GM12865 (cell line): ENCODE data around the gene RAPGEF5.
A peak's percentile ranks its signal among the peaks of the same experiment; 100 is the strongest.

Source experiments
- DNase-seq: peaks from one replicate; pipeline ENCODE4 v3.0.0; 2010; ENCODE audit warnings: low read depth
- H3K4me3 ChIP-seq: 2 replicates; pipeline ENCODE4 v1.5.1; 2011; ENCODE audit warnings: mild to moderate bottlenecking, low read depth, low read length, control low read depth
- TF ChIP-seq, protein P1 (sequence below): IDR thresholded peaks from 2 replicates; pipeline ENCODE4 v1.5.1; 2011; ENCODE audit warnings: low read length, control low read depth, low read depth, inconsistent platforms; ENCODE audit not compliant: insufficient read depth; ENCODE audit errors: missing control alignments

Gene RAPGEF5

DNA sequence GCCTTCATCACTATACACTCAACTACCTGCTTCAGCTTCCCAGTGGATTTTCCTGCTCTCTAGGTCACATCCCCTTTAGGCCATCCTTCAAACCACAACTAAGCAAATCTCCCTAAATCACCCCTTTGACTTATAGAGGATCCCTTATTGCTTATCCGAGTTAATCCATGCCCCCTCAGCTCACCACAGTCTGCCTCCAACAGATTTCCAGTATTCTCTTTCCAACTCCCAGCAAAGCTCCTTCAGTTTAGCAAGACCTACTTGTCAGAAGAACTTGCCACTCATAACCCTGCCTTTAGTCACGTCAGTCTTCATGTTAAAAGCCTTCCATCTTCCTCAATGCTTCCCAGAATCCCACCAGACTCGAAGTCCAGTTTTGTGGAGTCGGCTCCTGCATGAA lies 38.6 kb downstream of the RAPGEF5 start:
- no peak for DNase-seq
- H3K4me3 ChIP-seq = no peak overlapping the region
- TF ChIP-seq, protein P1, sequence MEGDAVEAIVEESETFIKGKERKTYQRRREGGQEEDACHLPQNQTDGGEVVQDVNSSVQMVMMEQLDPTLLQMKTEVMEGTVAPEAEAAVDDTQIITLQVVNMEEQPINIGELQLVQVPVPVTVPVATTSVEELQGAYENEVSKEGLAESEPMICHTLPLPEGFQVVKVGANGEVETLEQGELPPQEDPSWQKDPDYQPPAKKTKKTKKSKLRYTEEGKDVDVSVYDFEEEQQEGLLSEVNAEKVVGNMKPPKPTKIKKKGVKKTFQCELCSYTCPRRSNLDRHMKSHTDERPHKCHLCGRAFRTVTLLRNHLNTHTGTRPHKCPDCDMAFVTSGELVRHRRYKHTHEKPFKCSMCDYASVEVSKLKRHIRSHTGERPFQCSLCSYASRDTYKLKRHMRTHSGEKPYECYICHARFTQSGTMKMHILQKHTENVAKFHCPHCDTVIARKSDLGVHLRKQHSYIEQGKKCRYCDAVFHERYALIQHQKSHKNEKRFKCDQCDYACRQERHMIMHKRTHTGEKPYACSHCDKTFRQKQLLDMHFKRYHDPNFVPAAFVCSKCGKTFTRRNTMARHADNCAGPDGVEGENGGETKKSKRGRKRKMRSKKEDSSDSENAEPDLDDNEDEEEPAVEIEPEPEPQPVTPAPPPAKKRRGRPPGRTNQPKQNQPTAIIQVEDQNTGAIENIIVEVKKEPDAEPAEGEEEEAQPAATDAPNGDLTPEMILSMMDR = no peak

- H3K4me3 ChIP-seq = no peak overlapping the region
- DNase-seq = no peak
- TF ChIP-seq, protein P1 = no peak
These were observed 39.3 kb downstream of the RAPGEF5 start for GRCh38 chr7:22317632-22318031.

GRCh38 chr7:22316914-22317313 lies 40.0 kb downstream of the RAPGEF5 start:
- peak; percentile 20 for DNase-seq
- TF ChIP-seq, protein P1 = no peak
- no peak overlapping the region for H3K4me3 ChIP-seq

DNA sequence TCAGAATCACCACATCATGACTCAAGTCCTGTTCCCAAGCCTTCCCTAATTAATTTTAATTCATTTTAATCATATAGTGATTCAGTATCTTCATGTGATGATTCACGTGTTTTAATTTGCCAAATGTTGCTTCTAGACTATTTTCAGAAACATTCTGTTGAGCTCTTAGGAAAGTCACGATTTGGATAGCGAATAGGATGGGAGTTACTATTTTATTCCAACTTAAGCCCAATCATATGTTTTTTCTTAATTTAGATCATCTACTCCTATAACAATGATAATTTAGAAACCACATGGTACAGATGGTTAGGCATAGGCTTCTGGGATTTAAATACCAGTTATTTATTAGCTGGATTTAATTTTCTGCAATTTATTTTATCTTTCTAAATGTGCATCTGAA lies 49.1 kb downstream of the RAPGEF5 start:
- no peak for DNase-seq
- TF ChIP-seq, protein P1 = no peak
- no peak overlapping the region for H3K4me3 ChIP-seq

GRCh38 chr7:22305706-22306105 lies 51.2 kb downstream of the RAPGEF5 start:
- no peak for DNase-seq
- no peak overlapping the region for H3K4me3 ChIP-seq
- TF ChIP-seq, protein P1 = no peak

DNA sequence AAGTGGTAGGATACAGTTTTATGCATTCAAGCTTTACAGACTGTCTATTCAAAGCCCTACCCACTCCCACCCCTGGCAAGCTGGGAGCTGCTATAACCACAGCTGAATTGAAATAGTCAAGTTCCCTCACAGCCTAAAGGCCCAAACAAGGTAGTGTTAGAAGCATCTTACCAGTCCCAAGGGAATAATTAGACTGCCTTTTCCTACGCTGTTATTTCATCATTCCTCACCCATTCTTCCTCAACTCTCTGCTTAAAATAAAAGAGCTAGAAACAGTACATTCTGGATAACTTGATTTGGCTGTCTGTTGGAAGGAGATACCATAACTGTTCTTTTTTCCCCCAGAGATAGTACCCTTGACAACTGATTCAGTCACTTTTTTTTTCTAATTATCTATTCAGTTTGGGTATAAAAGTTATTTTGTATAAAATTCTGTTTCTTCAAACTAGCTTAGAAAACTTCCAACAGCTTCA lies 54.0 kb downstream of the RAPGEF5 start:
- no peak for DNase-seq
- H3K4me3 ChIP-seq = no peak overlapping the region
- TF ChIP-seq, protein P1 = no peak

DNA sequence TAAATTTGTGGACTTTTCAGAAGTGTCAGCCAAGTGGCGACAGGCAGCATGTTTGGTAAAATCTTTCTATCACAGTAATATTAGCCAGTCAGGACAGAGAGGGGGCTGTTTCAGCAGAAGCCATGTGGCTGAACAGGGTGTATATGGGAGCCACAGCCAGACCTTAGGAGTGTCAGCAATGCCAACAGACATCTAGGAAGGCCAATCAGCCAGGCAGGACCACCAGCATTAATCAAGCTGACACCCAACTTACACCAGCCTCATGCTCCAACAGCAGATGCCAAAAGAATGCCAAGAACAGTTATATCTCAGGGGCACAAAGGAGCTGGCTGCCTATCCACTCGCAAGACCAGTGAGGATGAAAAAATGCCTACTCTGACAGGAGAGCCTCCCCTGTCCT lies 54.8 kb downstream of the RAPGEF5 start:
- no peak overlapping the region for H3K4me3 ChIP-seq
- no peak for DNase-seq
- TF ChIP-seq, protein P1 = no peak
